Pancreas (tissue), 10 donors: ENCODE results near the gene SFSWAP. TPM values are rescaled to one million over a fixed set of nuclear protein-coding genes. Genes with fewer than 3 reads are reported as not detected.
A peak's percentile ranks its signal among the peaks of the same experiment; 100 is the strongest.

Experiments used
- ATAC-seq, 4 donors: fragments of 200-7000 bp; cut with Tn5 transposase; one replicate each; pipeline versions ENCODE4 v1.8.0 to v1.9.1; 2020; ENCODE audit warnings: mild to moderate bottlenecking in 4 of 4, moderate library complexity in 4 of 4
- DNase-seq, 6 donors: peaks; one replicate each; pipeline ENCODE4 v3.0.0-alpha.2; 2020
- FAIRE-seq: peaks from 2 replicates; lab custom pipeline; 2012; peaks lifted over from hg19 to GRCh38; lab: Jason Lieb, UNC
- H3K27ac ChIP-seq, 4 donors: fragments of 200-600 bp; sonication (generic); 1 replicate in 3 of 4; 2 replicates in 1 of 4; pipeline versions ENCODE4 v1.5.0 to v1.8.0; 2020
- H3K27me3 ChIP-seq, 4 donors: fragments of 200-600 bp; one replicate each; pipeline ENCODE4 v1.8.0; 2021
- H3K36me3 ChIP-seq, 3 donors: fragments of 200-600 bp; sonication (generic) in 1 of 3; one replicate each; pipeline versions ENCODE4 v1.5.0 to v1.8.0; 2020 to 2021
- H3K4me1 ChIP-seq, 3 donors: fragments of 200-600 bp; one replicate each; pipeline ENCODE4 v1.8.0; 2021
- H3K4me3 ChIP-seq, 4 donors: fragments of 200-600 bp; sonication (generic) in 2 of 4; one replicate each; pipeline versions ENCODE4 v1.5.0 to v1.8.0; 2020 to 2021
- H3K9me3 ChIP-seq, 4 donors: fragments of 200-600 bp; one replicate each; pipeline ENCODE4 v1.8.0; 2021
- CTCF ChIP-seq, 4 donors: fragments of 200-600 bp; sonication (generic) in 3 of 4; IDR thresholded peaks; one replicate each; pipeline versions ENCODE4 v1.5.0 to v1.8.0; 2021; ENCODE audit warnings: antibody characterized with exemption in 4 of 4
- WGBS, 2 donors: extraction: QIAGEN DNeasy Blood & Tissue Kit; methylation state at CpG; one replicate each; pipeline ENCODE4 v1.1.7; 2013; 5-methylcytosine and 5-hydroxymethylcytosine counted together
- intact Hi-C, 3 donors: fragments of 100-400 bp; cut with DNase I; formaldehyde crosslinking; loops; one replicate each; pipeline versions ENCODE4 v1.11.1 to v1.14.2; 2022
- polyA plus RNA-seq, 2 donors: library from polyadenylated mRNA; stranded (reverse); fragments of 200-250 nt; gene quantifications; one replicate each; pipeline ENCODE4 v1.2.3, GENCODE V29; 2013
- total RNA-seq, 6 donors: library from RNA; stranded (reverse); fragmentation: NEBNext Ultra II Directional in 4 of 6; extraction: Animal tissue kit (Norgen Biotek cat#: 25700) in 4 of 6; gene quantifications; one replicate each; pipeline versions ENCODE4 v1.2.1 to v1.2.4, GENCODE V29; 2021 to 2023
- donor health status: healthy with polysubstance abuse.
- donor health status: DM: no; HTN: no; CAD: no; lungs with moderate emphysema.
- donor health status: DM: no; HTN: no; CAD: no.
- donor health status: control.
- donor health status: control.
- donor health status: Bipolar disorder and iron deficiency.
- donor health status: DM: yes; HTN: yes; CAD: no.
- donor health status: DM: no; HTN: no; CAD: no.
- donor health status: DM: no; HTN: no; CAD: no.
- donor health status: DM: yes; HTN: yes; CAD: no.

The SFSWAP gene
- total and polyA plus RNA-seq, 8 donors = 12.9 to 50.7 (median 20.6) TPM

- H3K4me1 ChIP-seq = peaks cover 0 to 23% (median 0%) of the 10 kb centered on the region in 3 donors
- H3K36me3 ChIP-seq = no peaks in the 10 kb centered on the region
- TF ChIP-seq CTCF (IDR thresholded peaks at IDR 0.05) = no peak
- FAIRE-seq (no peak), ATAC-seq (peak; percentile 3 to 9 (median 6)), DNase-seq (peak in 1 of 6 donors; percentile 87)
- H3K27ac ChIP-seq = no peak overlapping the region
- intact Hi-C loops = no loop called here
- H3K9me3 ChIP-seq = no peaks in the 10 kb centered on the region
- 12 to 13% methylated on average over 27 to 28 of the region's 28 CpGs for WGBS, 2 donors
- peak overlapping the region in 3 of 4 donors; percentile 0 to 47 (median 26) for H3K4me3 ChIP-seq
- peaks cover 0 to 4% (median 0%) of the 10 kb centered on the region in 4 donors for H3K27me3 ChIP-seq
Measured at GRCh38 chr12:131829791-131830334, 119.0 kb downstream of the SFSWAP start.

GRCh38 chr12:131830335-131830913 lies 119.5 kb downstream of the SFSWAP start:
- no peaks in the 10 kb centered on the region for H3K36me3 ChIP-seq
- H3K4me3 ChIP-seq = peak overlapping the region in 3 of 4 donors; percentile 0 to 47 (median 26)
- ATAC-seq = peak; percentile 80 to 89 (median 84)
- no peaks in the 10 kb centered on the region for H3K9me3 ChIP-seq
- FAIRE-seq = no peak
- WGBS, 2 donors = 0 to 1% methylated on average over 34 to 50 of the region's 50 CpGs
- peaks cover 0 to 23% (median 0%) of the 10 kb centered on the region in 3 donors for H3K4me1 ChIP-seq
- peak; percentile 53 to 82 (median 66) for DNase-seq
- intact Hi-C loops = no loop called here
- peak in 2 of 4 donors; percentile 16 to 24 for TF ChIP-seq CTCF (IDR thresholded peaks at IDR 0.05)
- no peak overlapping the region for H3K27ac ChIP-seq
- H3K27me3 ChIP-seq = peaks cover 0 to 4% (median 0%) of the 10 kb centered on the region in 4 donors

- no peak overlapping the region for H3K27ac ChIP-seq
- FAIRE-seq (no peak), DNase-seq (peak in 3 of 6 donors; percentile 28 to 67 (median 62)), ATAC-seq (peak in 3 of 4 donors; percentile 9 to 17 (median 11))
- 7 to 11% methylated on average over 33 of the region's 33 CpGs for WGBS, 2 donors
- peaks cover 0 to 23% (median 0%) of the 10 kb centered on the region in 3 donors for H3K4me1 ChIP-seq
- H3K9me3 ChIP-seq = no peaks in the 10 kb centered on the region
- peak overlapping the region in 3 of 4 donors; percentile 0 to 47 (median 26) for H3K4me3 ChIP-seq
- peaks cover 0 to 4% (median 0%) of the 10 kb centered on the region in 4 donors for H3K27me3 ChIP-seq
- H3K36me3 ChIP-seq = no peaks in the 10 kb centered on the region
- TF ChIP-seq CTCF (IDR thresholded peaks at IDR 0.05) = no peak
- intact Hi-C loops = no loop called here
Measured at GRCh38 chr12:131830914-131831571, 120.2 kb downstream of the SFSWAP start.

GRCh38 chr12:131831635-131832041 lies 120.7 kb downstream of the SFSWAP start:
- no peaks in the 10 kb centered on the region for H3K9me3 ChIP-seq

More at GRCh38 chr12:131831635-131832041, 120.7 kb downstream of the SFSWAP start:
- FAIRE-seq = no peak
- no peak for DNase-seq
- no peak for ATAC-seq
- Histone ChIP-seq H3K4me1 (peaks cover 0 to 23% (median 0%) of the 10 kb centered on the region in 3 donors), H3K36me3 (no peaks in the 10 kb centered on the region), H3K27me3 (peaks cover 0 to 4% (median 0%) of the 10 kb centered on the region in 4 donors), H3K27ac (no peak overlapping the region), H3K4me3 (peak overlapping the region in 1 of 4 donors; percentile 26)
- intact Hi-C loops = no loop called here
- WGBS, 2 donors = 43 to 58% methylated on average over 16 of the region's 16 CpGs
- TF ChIP-seq CTCF (IDR thresholded peaks at IDR 0.05) = no peak
